Measurements from ENCODE around the gene GPR141. TPM values are rescaled to one million over a fixed set of nuclear protein-coding genes. Genes with fewer than 3 reads are reported as not detected.

The GPR141 gene
- total and polyA plus RNA-seq, 3 donors from 2014 or later = 1.8 to 3.5 (median 2.5) TPM

DNA sequence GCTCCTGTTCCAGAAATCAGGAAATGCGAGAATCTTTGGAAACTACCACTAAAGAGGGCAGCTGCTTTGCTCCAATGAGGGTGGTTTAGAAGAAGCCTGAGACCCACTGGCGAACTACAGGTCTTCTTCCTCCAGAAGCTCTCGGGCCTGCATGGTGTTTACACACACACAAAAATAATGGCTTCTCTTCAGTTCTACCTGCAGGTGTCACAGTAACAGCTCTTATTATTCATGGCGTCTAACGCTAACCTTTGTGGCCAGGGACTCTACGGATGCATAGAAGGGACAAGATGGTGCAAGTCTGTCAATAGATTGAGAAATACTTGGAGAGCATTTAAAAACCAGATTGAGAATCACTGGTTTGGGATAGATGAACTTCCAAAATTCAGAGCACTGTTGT, 22.4 kb downstream of the GPR141 start:
- 75 to 89% methylated on average over 6 of the region's 6 CpGs for WGBS, 2 donors
- intact Hi-C loops (cut with DNase I; ENCODE audit: low total_unique reads) = no loop called here
- TF ChIP-seq, protein P1, sequence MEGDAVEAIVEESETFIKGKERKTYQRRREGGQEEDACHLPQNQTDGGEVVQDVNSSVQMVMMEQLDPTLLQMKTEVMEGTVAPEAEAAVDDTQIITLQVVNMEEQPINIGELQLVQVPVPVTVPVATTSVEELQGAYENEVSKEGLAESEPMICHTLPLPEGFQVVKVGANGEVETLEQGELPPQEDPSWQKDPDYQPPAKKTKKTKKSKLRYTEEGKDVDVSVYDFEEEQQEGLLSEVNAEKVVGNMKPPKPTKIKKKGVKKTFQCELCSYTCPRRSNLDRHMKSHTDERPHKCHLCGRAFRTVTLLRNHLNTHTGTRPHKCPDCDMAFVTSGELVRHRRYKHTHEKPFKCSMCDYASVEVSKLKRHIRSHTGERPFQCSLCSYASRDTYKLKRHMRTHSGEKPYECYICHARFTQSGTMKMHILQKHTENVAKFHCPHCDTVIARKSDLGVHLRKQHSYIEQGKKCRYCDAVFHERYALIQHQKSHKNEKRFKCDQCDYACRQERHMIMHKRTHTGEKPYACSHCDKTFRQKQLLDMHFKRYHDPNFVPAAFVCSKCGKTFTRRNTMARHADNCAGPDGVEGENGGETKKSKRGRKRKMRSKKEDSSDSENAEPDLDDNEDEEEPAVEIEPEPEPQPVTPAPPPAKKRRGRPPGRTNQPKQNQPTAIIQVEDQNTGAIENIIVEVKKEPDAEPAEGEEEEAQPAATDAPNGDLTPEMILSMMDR (IDR thresholded peaks at IDR 0.05) = no peak
- no peak for TF ChIP-seq POLR2A (IDR thresholded peaks at IDR 0.05)

DNA sequence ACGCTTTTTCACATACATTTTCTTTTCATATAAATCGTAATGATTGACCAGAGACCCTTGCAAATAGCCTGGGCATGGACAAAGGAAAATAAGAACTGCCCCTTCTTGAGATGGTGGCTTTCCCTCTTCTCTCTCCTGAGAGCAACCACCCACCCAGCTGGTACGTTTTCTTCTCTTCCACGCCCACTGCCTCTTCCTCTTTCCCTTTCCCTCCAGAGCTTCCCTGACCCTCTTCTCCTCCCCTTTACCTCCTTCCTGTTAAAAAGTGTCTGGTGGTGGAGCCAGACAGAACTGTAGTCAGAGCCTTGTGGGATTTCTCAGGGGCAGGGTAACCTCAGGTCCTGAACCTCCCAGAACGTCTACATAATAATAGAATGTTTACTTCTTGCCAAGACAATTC, 23.2 kb downstream of the GPR141 start:
- H3K4me1 ChIP-seq = peaks cover 11% of the 10 kb centered on the region
- no peaks in the 10 kb centered on the region for H3K9me3 ChIP-seq
- WGBS, 2 donors = 38 to 53% methylated on average over 4 to 5 of the region's 5 CpGs
- DNase-seq = no peak
- no peak overlapping the region for H3K4me3 ChIP-seq
- intact Hi-C loops (cut with DNase I; ENCODE audit: low total_unique reads) = no loop called here
- H3K36me3 ChIP-seq (ENCODE audit: low read depth, missing control alignments) = no peaks in the 10 kb centered on the region
- no peak overlapping the region for H3K27ac ChIP-seq
- TF ChIP-seq POLR2A (IDR thresholded peaks at IDR 0.05) = no peak
- TF ChIP-seq, protein P1 (IDR thresholded peaks at IDR 0.05) = no peak
- no peaks in the 10 kb centered on the region for H3K27me3 ChIP-seq

More for the DNA sequence above, 22.4 kb downstream of the GPR141 start:
- Histone ChIP-seq H3K36me3 (ENCODE audit: low read depth, missing control alignments) (no peaks in the 10 kb centered on the region), H3K9me3 (no peaks in the 10 kb centered on the region), H3K4me1 (peaks cover 11% of the 10 kb centered on the region), H3K27me3 (no peaks in the 10 kb centered on the region), H3K4me3 (peak overlapping the region; percentile 12 to 15), H3K27ac (no peak overlapping the region)
- DNase-seq = no peak

DNA sequence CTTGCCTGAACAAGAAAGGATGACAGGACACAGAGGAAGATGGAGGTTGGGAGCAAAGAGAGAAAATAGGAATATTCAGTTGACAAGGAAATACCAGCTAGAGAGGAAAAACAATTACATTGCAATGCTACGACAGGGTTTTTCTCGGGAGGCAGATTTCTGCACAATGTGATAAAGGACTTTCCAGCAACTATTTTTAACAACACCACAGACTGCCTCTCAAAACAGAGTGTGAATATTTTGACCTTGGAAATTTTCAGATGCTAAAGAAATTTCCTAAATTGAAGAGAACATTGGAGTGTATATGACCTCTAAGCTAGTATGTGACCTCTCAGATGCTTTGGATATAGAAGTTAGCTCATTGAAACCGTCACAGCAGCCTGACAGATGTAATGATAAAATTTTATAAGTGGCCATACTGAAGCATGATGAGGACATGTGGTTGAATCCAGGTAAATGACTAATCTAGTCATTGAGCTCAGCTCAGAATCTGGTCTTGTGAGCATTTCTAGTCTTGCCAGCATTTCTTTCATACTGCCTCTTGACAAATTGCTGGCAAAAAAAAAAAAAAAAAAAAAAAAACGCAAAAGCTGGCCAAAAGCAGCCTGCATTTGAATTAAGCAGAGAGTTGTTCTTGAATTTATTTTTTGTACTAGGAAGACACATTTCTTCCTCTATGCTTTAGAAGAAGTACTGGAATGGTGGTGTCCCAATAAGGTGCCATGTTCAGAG, 24.4 kb downstream of the GPR141 start:
- no peak for TF ChIP-seq POLR2A (IDR thresholded peaks at IDR 0.05)
- TF ChIP-seq, protein P1 (IDR thresholded peaks at IDR 0.05) = no peak
- Histone ChIP-seq H3K4me3 (no peak overlapping the region), H3K27me3 (no peaks in the 10 kb centered on the region), H3K36me3 (ENCODE audit: low read depth, missing control alignments) (no peaks in the 10 kb centered on the region), H3K27ac (no peak overlapping the region), H3K9me3 (no peaks in the 10 kb centered on the region), H3K4me1 (peaks cover 11% of the 10 kb centered on the region)
- intact Hi-C loops (cut with DNase I; ENCODE audit: low total_unique reads) = no loop called here
- no peak for DNase-seq
- WGBS, 2 donors = 35 to 41% methylated on average over 4 of the region's 4 CpGs

DNA sequence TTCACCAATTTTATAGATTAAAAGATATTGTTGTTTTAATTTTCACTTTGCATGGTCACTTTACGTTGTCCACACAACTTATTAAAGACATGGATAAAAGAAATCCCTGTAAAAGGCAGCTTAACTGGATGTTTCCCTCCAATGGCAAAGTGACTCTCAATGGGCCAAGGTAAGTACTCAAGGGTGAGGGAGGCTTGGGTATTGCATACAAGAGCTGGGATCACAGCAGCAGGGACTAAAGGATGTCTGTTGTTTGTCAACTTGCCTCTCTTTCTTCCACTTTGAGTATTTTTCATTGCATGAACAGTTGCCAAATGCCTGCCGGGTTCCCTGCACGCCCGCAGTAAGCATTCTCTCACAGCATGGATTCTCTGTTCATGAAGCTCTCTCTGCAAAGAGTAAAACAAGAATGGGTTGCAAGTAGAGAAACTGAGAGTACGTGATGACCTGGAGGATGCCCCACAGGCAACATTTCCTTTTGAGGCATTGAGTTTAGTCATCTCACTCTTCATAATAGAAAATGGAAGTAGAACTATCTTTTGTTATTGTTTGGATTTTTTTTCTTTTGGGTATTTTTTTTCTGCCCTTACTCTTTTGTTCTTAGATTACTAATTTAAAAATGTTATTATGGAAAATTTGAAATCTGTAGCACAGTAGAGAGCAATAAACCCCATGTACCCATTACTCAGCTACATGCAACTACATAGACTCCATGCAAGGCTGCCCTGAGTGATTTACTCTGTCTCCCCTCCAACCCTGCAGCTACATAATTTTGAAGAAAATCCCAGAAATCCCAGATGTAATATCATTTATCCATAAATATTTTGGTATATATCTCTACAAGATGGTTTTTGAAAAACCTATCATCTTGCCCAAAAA, 26.3 kb downstream of the GPR141 start:
- intact Hi-C loops (cut with DNase I; ENCODE audit: low total_unique reads) = no loop called here
- DNase-seq = no peak
- H3K4me1 ChIP-seq = peaks cover 11% of the 10 kb centered on the region
- H3K36me3 ChIP-seq (ENCODE audit: low read depth, missing control alignments) = no peaks in the 10 kb centered on the region
- WGBS, 2 donors = 96 to 99% methylated on average over 5 of the region's 5 CpGs
- no peak overlapping the region for H3K4me3 ChIP-seq
- H3K27ac ChIP-seq = no peak overlapping the region
- H3K9me3 ChIP-seq = no peaks in the 10 kb centered on the region
- no peaks in the 10 kb centered on the region for H3K27me3 ChIP-seq
- no peak for TF ChIP-seq POLR2A (IDR thresholded peaks at IDR 0.05)
- TF ChIP-seq, protein P1 (IDR thresholded peaks at IDR 0.05) = no peak
